ENCODE measurements around the gene DCAF7.

Gene DCAF7

DNA sequence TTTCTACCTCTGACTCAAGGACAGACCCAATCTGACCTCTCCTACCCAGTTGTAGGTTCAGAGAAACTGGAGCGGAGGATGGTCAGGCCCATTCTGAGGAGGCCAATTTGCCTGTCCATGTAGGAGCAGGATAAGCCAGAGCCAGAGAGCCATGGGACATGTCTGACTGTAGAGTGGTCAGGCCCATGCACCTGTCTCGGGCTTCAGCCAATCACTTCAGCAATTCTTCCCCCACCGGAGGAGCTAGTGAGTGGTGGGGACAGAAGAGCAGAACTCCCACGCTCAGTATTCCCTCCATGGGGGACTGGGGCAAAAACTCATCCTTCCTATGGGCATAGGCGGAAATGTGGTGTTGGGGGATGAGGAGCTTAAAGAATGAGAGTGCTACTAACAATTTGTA is 14.3 kb downstream of the DCAF7 start:
- Histone ChIP-seq H3K4me1 (ENCODE audit: low read length) (no peaks in the 10 kb centered on the region), H3K4me2 (ENCODE audit: low read length) (no peak overlapping the region), H3K9ac (ENCODE audit: low read length) (no peak overlapping the region), H2AFZ (ENCODE audit: low read depth, low read length) (no peak overlapping the region), H3K9me3 (ENCODE audit: insufficient read depth, low read length) (no peaks in the 10 kb centered on the region), H3K36me3 (replicated peaks; ENCODE audit: low read depth, low read length) (no peaks in the 10 kb centered on the region), H3K27ac (ENCODE audit: low read length) (no peak overlapping the region), H3K79me2 (ENCODE audit: low read length) (peaks cover 83% of the 10 kb centered on the region), H3K27me3 (ENCODE audit: low read depth, low read length) (no peaks in the 10 kb centered on the region), H3K4me3 (ENCODE audit: low read length) (no peak overlapping the region), H4K20me1 (ENCODE audit: insufficient read depth, low read length) (peaks cover 55% of the 10 kb centered on the region)
- TF ChIP-seq EZH2phosphoT487 (IDR thresholded peaks at IDR 0.05; ENCODE audit: low read depth): no peak
- TF ChIP-seq, protein P1, sequence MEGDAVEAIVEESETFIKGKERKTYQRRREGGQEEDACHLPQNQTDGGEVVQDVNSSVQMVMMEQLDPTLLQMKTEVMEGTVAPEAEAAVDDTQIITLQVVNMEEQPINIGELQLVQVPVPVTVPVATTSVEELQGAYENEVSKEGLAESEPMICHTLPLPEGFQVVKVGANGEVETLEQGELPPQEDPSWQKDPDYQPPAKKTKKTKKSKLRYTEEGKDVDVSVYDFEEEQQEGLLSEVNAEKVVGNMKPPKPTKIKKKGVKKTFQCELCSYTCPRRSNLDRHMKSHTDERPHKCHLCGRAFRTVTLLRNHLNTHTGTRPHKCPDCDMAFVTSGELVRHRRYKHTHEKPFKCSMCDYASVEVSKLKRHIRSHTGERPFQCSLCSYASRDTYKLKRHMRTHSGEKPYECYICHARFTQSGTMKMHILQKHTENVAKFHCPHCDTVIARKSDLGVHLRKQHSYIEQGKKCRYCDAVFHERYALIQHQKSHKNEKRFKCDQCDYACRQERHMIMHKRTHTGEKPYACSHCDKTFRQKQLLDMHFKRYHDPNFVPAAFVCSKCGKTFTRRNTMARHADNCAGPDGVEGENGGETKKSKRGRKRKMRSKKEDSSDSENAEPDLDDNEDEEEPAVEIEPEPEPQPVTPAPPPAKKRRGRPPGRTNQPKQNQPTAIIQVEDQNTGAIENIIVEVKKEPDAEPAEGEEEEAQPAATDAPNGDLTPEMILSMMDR (IDR thresholded peaks at IDR 0.05; ENCODE audit: low read depth, low read length): no peak

DNA sequence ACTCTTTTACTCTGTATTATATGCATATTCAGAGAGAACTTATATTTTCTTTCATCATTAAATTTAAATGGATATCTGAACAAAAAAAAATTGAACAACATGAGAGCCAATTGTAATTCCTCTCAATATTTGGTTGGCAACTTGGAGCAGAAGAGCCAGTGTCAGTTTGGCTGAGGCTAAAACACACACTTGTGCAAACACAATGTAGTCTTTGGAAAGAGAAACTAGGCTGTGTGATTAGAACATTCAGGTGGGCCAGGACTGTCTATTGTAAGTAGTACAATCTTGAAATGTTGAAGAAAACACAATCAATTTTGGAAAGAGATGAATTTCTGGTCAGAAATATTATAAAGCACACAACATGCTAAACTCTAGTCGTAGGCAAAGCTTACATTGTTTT is 17.0 kb downstream of the DCAF7 start:
- H3K27ac ChIP-seq (ENCODE audit: low read length): no peak overlapping the region
- H4K20me1 ChIP-seq (ENCODE audit: insufficient read depth, low read length): peaks cover 57% of the 10 kb centered on the region
- TF ChIP-seq, protein P1 (IDR thresholded peaks at IDR 0.05; ENCODE audit: low read depth, low read length): no peak
- TF ChIP-seq EZH2phosphoT487 (IDR thresholded peaks at IDR 0.05; ENCODE audit: low read depth): no peak
- no peak overlapping the region for H2AFZ ChIP-seq (ENCODE audit: low read depth, low read length)
- no peaks in the 10 kb centered on the region for H3K4me1 ChIP-seq (ENCODE audit: low read length)
- H3K9me3 ChIP-seq (ENCODE audit: insufficient read depth, low read length): no peaks in the 10 kb centered on the region
- no peak overlapping the region for H3K4me3 ChIP-seq (ENCODE audit: low read length)
- H3K9ac ChIP-seq (ENCODE audit: low read length): no peak overlapping the region
- no peaks in the 10 kb centered on the region for H3K27me3 ChIP-seq (ENCODE audit: low read depth, low read length)
- no peak overlapping the region for H3K4me2 ChIP-seq (ENCODE audit: low read length)
- peaks cover 76% of the 10 kb centered on the region for H3K79me2 ChIP-seq (ENCODE audit: low read length)
- H3K36me3 ChIP-seq (replicated peaks; ENCODE audit: low read depth, low read length): no peaks in the 10 kb centered on the region

DNA sequence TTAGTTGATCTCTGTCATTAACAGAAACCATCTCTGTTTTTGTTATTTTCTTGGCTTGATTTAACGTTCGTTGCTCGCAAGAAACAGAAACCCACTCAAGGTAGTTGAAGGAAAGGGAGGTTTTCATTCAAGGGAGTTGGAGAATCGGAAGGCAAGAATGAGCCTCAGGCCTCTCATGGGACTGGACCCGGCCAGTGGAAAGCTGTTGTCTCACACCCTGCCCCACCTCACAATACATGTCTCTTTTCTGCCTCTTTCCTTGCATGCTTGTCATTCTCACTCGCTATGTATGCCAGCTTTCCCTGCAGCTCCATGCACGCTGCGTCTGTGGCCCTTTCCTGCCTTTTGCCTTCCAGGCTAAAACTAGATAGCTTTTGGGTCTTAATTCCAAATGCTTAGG is 18.3 kb downstream of the DCAF7 start:
- H3K27ac ChIP-seq (ENCODE audit: low read length): no peak overlapping the region
- H3K79me2 ChIP-seq (ENCODE audit: low read length): peaks cover 78% of the 10 kb centered on the region
- no peaks in the 10 kb centered on the region for H3K27me3 ChIP-seq (ENCODE audit: low read depth, low read length)
- H2AFZ ChIP-seq (ENCODE audit: low read depth, low read length): no peak overlapping the region
- H3K9ac ChIP-seq (ENCODE audit: low read length): no peak overlapping the region
- no peak overlapping the region for H3K4me3 ChIP-seq (ENCODE audit: low read length)
- H3K4me1 ChIP-seq (ENCODE audit: low read length): no peaks in the 10 kb centered on the region
- H3K4me2 ChIP-seq (ENCODE audit: low read length): no peak overlapping the region
- no peaks in the 10 kb centered on the region for H3K9me3 ChIP-seq (ENCODE audit: insufficient read depth, low read length)
- H4K20me1 ChIP-seq (ENCODE audit: insufficient read depth, low read length): peaks cover 54% of the 10 kb centered on the region
- no peak for TF ChIP-seq EZH2phosphoT487 (IDR thresholded peaks at IDR 0.05; ENCODE audit: low read depth)
- TF ChIP-seq, protein P1 (IDR thresholded peaks at IDR 0.05; ENCODE audit: low read depth, low read length): no peak
- no peaks in the 10 kb centered on the region for H3K36me3 ChIP-seq (replicated peaks; ENCODE audit: low read depth, low read length)

DNA sequence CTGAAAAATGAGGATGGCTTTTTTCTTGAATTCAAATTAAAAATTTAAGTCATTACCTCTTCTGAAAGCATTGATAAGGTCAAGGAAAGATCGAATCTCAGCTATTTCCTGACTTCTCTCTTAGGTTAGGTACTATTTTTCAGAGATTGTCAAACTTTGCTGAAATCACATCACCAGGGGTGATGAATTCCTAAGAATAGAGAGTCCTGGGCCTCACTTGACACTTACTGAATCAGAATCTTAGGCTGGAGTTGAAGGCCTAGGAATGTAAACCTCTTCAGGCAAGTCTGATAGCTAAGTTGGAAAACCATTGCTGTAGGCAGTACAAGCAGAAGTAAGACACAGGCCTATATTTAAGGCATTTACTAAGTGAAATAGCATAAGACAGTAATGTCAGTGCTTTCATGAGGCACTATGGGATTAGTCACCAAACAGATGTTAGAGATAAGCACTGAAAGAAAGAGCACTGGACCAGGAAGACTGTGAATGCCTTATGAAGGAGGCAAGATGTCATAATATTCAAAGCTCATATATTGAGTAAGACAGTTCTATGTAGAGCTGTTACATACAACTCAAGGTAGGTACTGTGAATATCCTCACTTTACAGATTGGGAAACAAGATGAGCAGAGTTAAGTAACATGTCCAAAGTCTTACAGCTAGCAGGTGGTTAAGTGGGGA is 21.5 kb downstream of the DCAF7 start:
- Histone ChIP-seq H2AFZ (ENCODE audit: low read depth, low read length) (no peak overlapping the region), H3K9me3 (ENCODE audit: insufficient read depth, low read length) (no peaks in the 10 kb centered on the region), H3K36me3 (replicated peaks; ENCODE audit: low read depth, low read length) (no peaks in the 10 kb centered on the region), H3K27ac (ENCODE audit: low read length) (no peak overlapping the region), H3K4me1 (ENCODE audit: low read length) (no peaks in the 10 kb centered on the region), H3K9ac (ENCODE audit: low read length) (no peak overlapping the region), H3K4me3 (ENCODE audit: low read length) (no peak overlapping the region), H3K4me2 (ENCODE audit: low read length) (no peak overlapping the region), H4K20me1 (ENCODE audit: insufficient read depth, low read length) (peaks cover 52% of the 10 kb centered on the region), H3K79me2 (ENCODE audit: low read length) (peaks cover 65% of the 10 kb centered on the region), H3K27me3 (ENCODE audit: low read depth, low read length) (no peaks in the 10 kb centered on the region)
- TF ChIP-seq, protein P1 (IDR thresholded peaks at IDR 0.05; ENCODE audit: low read depth, low read length): no peak
- no peak for TF ChIP-seq EZH2phosphoT487 (IDR thresholded peaks at IDR 0.05; ENCODE audit: low read depth)
